HL-60/S4 treated with phorbol 12-myristate 13-acetate at 8.2 ng/mL for 4 days and 3 days (cell line): ENCODE results near the gene CPNE7.
"Not testable (repeated sequence)": the region's sequence is repeated elsewhere in the genome, so short reads cannot be mapped to it uniquely, and the experiment has no call there.

ENCODE experiments used
- in situ Hi-C: fragments of 300-500 bp; cut with MboI; formaldehyde crosslinking; loops from 2 replicates; pipeline ENCODE4 v1.15.0; 2022; ENCODE audit warnings: low sequenced_read_pairs

CPNE7 gene

GRCh38 chr16:89582614-89583196 is 7.1 kb downstream of the CPNE7 start:
- in situ Hi-C loops, result no loop called here

- in situ Hi-C loops, result no loop called here
These were observed 7.8 kb downstream of the CPNE7 start for GRCh38 chr16:89583197-89583894.

- in situ Hi-C loops, result no loop called here
These were observed 8.5 kb downstream of the CPNE7 start for GRCh38 chr16:89583895-89584644.

- in situ Hi-C loops, result no loop called here
These were observed 9.4 kb downstream of the CPNE7 start for GRCh38 chr16:89584768-89585549.

GRCh38 chr16:89586218-89586617 is 10.7 kb downstream of the CPNE7 start:
- in situ Hi-C loops, result no loop called here

- in situ Hi-C loops, result no loop called here
These were observed 11.3 kb downstream of the CPNE7 start for GRCh38 chr16:89586853-89587252.

- in situ Hi-C loops, result not testable (repeated sequence)
These were observed 12.1 kb downstream of the CPNE7 start for GRCh38 chr16:89587676-89588075.

- in situ Hi-C loops, result no loop called here
These were observed 13.0 kb downstream of the CPNE7 start for GRCh38 chr16:89588413-89589109.

GRCh38 chr16:89589241-89589926 is 13.8 kb downstream of the CPNE7 start:
- in situ Hi-C loops, result no loop called here

- in situ Hi-C loops, result no loop called here
These were observed 18.3 kb downstream of the CPNE7 start for GRCh38 chr16:89593841-89594240.

GRCh38 chr16:89595330-89596060 is 19.9 kb downstream of the CPNE7 start:
- in situ Hi-C loops, result no loop called here

GRCh38 chr16:89596061-89596689 is 20.6 kb downstream of the CPNE7 start:
- in situ Hi-C loops, result no loop called here

- in situ Hi-C loops, result no loop called here
These were observed 21.5 kb downstream of the CPNE7 start for GRCh38 chr16:89596957-89597649.

- in situ Hi-C loops, result no loop called here
These were observed 22.6 kb downstream of the CPNE7 start for GRCh38 chr16:89598199-89598598.

- in situ Hi-C loops, result no loop called here
These were observed 23.9 kb downstream of the CPNE7 start for GRCh38 chr16:89599451-89599858.

- in situ Hi-C loops, result no loop called here
These were observed 24.3 kb downstream of the CPNE7 start for GRCh38 chr16:89599902-89600301.

GRCh38 chr16:89600427-89600826 is 24.9 kb downstream of the CPNE7 start:
- in situ Hi-C loops, result no loop called here

- in situ Hi-C loops, result no loop called here
These were observed 25.4 kb downstream of the CPNE7 start for GRCh38 chr16:89600956-89601355.
